NCI-H2196 (cell line): ENCODE results near the gene SOX5.

ENCODE experiments used
- DNase-seq: peaks from one replicate; lab custom pipeline; 2025; ENCODE audit not compliant: unreplicated experiment; lab: John Stamatoyannopoulos, UW

Gene SOX5

DNA sequence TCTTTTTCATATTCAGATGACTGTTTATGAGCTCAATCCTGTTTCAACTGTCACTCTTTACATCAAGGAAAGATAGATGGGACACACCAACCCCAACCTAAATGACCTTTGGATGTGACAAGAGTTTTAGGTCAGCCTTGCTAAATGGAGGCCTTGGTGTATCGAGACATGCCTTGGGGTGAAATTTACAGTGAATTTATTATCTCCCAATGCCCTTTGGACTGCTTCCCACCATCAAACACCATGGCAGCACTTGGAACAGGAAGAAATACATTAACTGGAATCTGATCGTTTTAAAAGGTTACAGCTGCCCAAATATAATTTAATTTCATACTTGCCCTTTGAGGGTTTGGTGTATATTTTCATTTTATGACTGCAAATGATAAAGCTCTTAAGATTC is 327.6 kb downstream of the SOX5 start:
- peak; percentile 85 for DNase-seq

DNA sequence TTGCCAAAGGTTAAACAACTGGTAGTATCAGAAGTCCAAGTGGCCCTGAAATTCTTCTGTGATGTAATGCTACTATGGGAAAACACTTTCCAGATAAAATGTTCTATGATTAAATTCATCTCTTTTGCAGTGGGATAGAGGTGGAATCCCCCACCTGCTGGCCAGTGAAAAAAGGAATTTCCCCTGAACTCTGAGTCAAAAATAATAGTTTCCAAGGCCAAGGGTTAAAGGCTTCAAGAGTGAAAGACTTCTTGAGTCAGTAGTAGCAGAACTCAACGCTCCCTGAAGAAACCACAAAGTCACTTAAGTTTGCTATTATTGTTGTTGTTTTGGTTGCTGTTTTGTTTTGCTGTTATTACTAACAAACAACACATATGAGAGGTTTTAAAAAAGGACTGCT is 330.8 kb downstream of the SOX5 start:
- DNase-seq: no peak

DNA sequence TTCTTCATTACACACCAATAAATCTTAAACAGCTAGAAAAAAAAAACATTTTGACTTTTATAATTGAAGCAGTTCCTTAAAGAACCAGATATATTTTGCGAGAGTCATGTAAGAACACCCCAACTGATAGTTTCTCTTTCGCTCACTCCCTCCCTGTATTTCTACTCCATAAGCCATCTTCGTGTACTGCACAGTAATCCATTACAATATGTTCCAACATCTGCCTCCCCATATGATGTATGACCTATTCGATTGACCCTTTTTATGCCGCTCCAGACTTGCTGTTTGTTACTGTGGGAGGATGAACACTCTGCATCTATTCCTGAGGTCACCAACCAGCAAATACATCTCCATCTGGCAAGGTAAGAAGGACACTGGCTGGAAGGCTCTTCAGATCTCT is 331.7 kb downstream of the SOX5 start:
- no peak for DNase-seq

DNA sequence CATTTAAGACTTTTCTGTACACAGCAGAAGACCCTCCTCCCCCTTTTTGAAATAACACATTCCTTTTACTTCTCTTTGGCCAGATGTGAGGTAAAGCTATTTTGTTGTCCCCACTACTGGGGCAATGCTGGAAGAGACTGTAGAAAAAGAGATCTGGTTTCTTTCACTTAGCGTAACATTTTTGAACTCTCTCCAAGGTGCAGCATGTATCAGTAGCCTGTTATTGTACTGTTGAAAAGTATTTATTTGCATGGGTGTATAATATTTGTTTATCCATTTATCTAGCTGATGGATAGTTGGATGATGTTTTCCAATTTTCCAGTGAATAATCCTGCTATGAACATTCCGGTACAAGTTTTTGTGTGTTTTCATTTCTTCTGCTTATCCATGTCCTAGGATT is 335.2 kb downstream of the SOX5 start:
- peak; percentile 29 for DNase-seq

DNA sequence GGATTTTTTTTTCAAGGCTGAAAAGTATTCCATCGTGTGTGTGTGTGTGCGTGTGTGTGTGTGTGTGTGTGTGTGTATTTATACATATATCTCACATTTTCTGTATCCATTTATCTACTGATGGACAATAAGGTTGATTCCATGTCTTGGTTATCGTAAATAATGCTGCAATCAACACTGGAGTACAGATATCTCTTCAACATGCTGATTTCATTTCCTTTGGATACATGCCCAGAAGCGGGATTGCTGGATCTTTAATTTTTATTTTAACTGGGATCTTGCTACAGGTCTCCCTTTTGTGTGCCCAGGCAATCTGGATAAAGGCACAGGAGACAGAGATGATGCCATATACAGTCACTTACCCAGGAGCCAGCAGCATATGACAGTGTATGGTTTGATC is 338.1 kb downstream of the SOX5 start:
- peak; percentile 69 for DNase-seq

DNA sequence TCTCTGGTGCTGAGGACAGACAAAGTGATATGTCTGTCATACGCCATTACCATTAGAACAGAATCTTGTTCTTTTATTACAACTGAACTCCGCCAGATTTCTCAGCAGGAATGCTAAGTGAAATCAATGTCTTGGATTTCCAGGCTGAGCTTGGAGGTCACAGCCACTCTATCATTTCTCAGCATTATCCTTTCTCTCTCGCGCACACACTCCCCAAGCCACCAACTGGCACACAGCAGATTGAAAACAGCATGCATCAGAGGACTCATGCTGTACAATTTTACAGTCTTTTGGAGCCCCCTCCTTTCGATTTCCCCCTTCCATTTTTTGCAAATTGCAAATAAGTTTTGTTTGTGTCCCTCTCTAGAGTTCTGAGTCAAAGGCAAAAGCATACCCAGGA is 348.6 kb downstream of the SOX5 start:
- DNase-seq: no peak

DNA sequence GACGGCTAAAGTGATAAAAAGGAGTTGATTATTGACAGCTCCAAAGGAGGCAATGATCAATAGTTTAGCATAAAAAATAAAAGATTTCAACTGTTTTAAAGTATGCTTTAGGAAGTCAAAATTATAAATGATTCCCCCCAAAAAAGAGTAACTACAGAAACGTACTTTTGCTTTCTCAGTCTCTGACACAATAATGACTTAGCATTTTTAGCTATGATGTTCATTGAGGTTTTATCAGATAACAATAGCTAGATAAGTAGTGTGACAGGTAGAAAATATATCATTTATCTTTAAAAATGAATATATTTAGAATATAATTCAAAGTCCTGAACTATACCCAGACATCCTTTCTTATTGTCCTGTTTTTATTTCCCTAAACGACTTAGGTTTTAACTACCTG is 352.9 kb downstream of the SOX5 start:
- no peak for DNase-seq

DNA sequence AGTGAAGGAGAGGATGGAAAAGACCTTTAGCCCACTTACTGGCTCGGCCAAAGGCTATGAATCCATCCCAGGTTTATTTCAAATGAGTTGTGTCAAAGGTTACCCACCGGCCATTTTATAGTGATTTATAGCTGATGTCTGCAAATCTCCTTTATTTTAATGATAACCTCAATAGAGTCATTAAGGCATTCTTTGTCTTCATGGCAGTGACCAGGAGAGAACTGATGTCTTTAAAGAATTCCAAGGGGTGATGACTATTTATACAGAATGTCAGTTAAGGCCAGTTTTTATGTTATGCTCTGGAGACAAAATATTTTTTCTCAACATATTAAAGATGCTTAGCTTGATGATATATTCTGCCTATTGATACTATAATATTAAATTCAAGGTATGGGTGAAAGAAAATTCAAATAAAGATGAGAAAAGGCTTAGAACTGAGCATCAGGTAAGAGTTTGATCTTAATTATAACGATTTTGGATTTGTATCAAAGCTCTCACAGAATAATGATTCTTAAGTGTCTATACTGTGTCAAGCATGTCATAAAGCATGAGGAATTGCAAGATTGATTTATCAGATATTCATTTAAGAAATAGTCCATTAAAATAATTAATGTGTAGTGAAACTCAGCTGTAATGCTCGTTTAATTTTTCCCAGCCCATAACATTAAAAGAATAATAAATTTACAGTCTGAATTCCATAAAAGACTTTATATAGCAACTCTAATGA is 361.5 kb downstream of the SOX5 start:
- no peak for DNase-seq

DNA sequence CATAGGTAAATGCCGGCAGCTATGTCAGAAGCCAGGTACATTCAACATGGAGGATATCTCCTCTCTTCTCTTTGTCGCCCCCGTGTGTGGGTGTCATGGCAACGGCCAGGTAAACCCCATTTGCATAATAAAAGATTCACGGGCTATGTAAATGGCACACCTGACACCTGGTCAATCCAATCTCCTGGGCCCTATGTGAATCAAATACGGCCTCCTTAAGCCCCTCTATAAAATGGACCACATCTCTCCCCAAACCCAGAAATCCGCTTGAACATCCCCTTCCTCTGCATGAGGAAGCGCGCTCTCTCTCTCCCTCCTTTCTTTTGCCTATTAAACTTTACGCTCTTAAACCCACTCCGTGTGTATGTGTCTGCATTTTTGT is 363.7 kb downstream of the SOX5 start:
- no peak for DNase-seq

DNA sequence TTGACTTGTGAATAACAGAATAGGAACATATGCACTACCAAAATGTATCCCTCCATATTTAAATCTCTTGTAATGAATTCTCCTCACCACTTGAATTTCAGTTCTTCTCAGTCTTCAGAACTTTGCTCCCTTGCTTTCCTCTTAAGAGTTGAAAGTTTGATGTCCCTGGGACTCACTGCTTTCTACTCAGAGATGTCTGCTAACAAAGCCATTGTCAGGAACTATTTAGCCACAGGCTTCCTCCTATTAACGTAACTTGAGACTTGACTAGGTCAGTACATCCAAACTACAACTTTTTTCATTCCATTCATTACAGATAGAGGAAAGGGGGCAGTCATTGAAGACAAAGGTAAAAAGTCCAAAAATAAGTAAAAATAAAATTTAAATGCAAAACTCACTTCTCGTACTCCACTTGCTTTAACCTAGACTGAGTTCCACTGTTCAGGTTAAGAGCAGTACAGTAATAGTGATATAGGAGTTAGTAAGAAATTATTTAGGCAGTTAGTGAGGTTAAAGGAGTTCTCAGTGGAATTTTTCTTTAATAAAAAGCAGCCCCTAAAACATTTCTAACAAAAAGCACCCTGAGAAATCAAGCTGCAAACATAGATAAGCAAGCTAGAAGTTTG is 364.2 kb downstream of the SOX5 start:
- DNase-seq: no peak

DNA sequence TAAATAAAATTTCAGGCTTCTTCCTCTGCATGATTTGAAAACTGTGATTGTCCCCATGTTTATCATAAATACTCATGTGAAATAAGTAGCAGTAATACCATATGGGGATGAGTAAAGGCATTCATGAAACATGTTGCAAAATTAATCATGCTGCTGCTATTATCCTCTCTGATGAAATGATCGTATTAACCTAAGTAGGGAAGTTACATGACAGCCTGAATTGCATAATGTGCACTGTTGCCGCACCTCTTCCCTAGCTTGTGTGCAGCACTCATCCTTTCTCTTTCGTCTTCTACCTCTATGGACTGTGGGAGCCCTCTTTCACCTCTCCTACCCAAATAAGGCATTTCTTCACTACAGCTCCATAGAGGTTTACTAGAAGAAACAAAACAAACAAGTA is 367.6 kb downstream of the SOX5 start:
- DNase-seq: no peak

DNA sequence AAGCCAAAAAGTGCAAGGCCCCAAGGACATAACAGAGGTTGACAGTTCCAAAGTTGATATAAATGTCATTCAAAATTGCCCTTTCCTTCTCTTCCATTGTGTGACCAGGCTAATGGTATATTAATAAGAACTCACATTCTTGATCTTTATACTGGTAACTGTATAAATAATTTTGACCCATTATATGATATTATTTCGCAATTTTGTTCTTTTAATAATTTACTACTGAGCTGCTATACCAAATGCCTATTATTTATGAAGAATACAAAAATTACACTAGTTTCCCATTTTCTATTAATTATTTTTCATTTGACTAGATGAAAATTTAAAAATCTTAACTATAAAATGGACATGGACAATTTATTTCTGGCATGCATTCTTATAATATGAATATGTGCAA is 370.2 kb downstream of the SOX5 start:
- DNase-seq: no peak

DNA sequence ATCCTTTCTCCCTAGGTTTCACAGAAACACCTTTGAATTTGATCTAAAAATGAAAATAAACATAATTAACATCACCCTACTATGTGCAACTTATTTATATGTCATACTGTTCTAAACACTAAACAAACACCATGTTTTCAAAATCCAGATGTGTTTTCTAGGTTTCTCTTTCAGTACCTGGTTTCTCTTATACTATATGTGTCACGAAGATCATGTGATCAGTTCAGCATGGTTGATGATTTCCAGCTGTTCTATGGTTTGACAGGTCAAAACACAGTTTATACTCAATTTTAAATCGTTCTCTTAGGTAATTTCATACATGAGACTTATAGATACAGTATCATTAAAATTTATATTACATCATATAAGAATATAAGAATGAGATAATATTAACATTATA is 373.1 kb downstream of the SOX5 start:
- DNase-seq: no peak

DNA sequence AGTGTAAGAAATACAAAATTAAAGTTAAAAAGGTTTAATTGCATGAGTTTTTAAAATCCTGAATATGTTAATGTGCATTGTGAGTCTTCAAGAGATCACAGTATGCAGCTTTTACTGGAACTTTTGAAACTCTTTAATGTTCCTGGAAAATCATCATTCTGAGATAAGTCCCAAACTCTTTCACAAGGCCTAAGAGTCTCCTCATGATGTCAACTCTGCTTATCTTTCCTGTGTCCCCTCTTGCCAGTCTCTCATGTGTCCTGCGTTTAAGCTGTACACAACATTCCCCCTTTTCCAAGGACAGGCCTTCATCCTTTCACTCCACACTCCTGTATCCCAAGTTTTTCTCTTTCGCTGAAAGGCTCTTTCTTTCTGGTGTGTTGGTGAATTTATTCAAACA is 380.1 kb downstream of the SOX5 start:
- no peak for DNase-seq

DNA sequence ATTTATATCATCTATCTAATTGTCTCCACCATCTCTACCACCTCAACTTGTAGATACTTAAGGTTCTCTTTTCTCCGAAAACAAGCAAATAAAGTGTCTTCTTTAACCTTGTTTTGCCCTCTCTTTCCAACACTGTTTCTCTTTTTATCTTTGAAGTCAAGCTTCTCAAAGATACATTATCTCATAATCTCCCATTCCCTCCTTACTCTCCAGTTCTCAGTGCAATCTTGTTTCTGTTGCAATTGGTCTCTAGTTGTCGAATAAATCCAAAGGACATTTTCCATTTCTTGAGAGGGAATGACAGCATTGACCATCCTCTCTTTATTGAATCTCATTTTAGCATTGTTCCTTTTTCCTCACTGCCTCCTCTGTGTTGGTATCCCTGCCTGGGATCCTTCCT is 383.3 kb downstream of the SOX5 start:
- no peak for DNase-seq

DNA sequence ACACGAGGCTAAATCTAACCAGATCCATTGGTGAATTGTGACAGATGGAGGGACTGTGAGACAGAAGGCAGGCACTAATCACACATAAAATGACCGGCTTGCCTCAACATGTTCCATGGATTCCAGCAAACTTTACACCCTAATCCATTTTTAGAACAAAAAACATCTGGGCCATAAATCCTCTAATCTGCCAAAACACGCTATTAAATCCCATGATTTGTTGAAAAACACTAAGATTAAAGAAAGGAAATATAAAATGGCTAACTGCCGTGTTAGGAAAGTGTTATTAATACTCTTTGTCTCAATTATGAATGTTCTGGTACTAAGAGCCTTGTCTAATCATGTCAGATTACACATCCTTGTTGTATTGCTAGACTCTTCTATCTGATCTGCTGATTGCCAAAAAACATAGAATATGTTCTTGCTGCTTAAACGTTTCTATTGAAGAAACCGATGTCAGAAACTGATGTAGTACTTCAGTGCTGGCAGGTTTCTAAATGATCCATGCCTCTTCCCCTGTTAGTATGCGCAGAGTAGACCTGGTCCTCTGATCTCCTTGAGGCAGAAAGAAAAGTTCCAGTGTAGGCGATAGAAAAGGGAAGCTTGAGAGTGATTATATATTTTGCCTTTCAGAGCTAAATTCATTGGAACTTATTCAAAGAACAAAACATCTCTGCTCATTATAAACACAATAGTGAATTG is 384.9 kb downstream of the SOX5 start:
- no peak for DNase-seq

DNA sequence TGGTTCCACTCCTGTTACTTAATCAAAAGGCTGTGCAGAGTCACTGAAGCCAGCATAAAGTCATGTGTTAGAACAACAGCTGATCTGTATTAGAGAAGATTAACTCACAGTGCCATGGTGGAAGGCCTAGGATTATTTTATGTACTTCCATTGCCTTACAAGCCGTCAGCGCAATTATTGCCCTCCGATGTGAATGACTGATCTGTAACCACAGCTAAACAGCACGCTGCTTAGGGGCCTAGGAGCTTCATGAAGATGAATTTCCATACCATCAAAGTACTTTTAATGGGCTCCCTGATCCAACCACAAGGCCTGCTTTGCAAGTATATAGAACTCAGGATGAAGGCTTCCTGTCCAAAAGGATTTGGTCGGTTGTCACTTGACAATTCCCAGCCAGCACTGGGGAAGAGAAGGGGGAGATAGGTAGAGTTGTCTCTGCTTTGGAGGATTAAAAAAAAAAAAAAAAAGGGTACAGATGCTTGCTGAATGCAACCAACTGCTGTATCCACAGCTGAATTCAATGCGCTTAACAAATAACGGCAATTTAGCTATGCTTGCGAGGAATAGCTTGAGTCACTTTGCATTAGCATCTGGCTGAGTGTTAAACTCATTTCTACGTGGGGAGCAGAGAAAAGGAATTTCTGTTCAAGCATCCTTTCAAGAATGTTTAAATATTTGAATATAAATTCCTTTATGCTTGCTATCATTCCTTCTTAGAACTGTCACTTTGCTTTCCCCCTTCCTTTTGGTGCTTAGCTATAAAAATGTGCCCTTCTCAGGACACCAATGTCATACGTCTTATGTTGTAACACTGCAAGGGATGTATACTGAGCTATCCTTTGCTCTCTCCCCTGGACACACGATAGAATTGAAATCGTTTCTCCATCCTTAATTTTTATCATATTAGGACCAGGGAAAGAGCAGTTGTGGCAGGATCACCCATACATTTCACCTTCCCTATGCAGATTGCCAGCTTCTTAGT is 387.8 kb downstream of the SOX5 start:
- DNase-seq: no peak

DNA sequence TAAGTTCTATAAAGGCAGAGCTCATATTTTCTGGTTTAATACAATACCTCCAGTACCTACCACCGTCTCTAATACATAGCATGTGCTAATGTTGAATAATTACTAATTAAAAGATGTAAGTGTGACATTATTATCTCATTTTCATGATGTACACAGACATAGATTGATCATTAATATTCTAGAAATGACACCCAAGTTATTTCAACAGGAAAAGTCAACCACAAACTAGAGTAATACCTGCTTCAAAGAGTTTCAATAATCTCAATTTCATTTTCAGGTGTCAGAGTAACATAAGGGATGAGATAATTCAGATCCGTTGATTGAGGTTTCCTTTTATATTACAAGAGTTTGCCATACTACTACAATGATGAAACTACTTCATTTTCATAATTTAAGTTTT is 388.9 kb downstream of the SOX5 start:
- no peak for DNase-seq

DNA sequence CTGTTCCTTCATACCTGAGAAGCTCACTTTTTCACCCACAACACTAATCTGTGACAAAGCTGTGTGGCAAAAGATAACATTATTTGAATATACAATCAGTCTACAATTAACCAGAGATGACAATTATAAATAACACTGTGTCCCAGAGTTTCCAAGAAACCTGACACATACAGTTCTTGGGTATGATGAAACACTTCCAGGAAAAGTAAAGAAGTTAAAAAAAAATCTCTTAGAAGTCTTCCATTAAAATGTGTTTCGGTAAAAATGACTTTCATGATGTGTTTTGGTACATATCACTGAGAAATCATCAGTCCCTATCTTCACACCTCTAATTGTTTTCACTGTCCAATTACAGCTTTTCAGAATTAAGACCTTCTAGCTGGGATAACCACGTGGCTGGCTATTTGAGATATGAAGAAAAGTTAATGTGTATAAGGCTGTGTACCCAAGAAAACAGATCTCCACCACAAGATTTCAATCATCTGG is 390.2 kb downstream of the SOX5 start:
- DNase-seq: no peak

DNA sequence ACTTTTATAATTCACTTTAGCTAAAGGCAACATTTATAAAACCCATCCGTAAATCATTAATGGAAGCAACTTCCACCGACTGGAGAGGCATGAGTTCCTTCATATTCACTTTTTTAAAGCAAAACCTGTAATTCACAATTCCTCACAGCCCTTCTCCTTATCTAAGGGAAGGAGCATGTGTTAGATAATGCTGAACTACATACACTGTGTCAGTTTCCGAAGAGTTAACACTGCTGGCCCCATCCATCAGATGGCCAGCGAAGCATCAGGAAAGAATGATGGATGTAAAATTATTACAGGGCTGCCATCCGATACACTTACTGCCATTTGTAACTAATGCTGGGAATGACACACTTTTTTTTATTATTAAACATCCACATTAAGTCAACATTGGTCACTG is 392.8 kb downstream of the SOX5 start:
- no peak for DNase-seq

DNA sequence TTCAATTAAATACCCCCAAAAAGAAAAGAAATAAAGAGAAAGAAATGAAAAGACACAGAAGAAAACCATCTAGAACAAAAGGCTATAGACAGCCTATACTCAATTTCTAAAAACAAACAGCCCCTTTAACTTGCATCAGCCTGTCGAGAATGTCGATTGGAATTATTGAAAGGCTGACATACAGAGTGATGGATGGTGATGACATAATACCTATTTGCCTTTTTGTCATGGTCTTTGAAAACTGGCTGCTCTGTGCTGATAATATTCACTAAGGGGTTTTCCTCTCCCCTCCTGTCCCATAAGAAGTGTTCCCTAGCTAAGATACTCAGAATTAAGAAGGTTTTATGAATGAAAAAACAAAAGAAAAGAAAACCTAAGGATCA is 393.7 kb downstream of the SOX5 start:
- no peak for DNase-seq
